Upper lobe of left lung (tissue), 6 donors: ENCODE results near the gene CXCL17. TPM values are rescaled to one million over a fixed set of nuclear protein-coding genes. Genes with fewer than 3 reads are reported as not detected.

Experiments used
- ATAC-seq, 2 donors: fragments of 200-7000 bp; cut with Tn5 transposase; one replicate each; pipeline ENCODE4 v1.9.1; 2022; ENCODE audit warnings: mild to moderate bottlenecking in 2 of 2, moderate library complexity in 2 of 2; ENCODE audit not compliant: low FRiP score in 2 of 2
- DNase-seq, 2 donors: peaks; one replicate each; pipeline ENCODE4 v3.0.0-alpha.2; 2019 to 2020
- H3K27ac ChIP-seq, 4 donors: fragments of 200-600 bp; sonication (generic); one replicate each; pipeline ENCODE4 v1.5.1; 2016 to 2019
- H3K27me3 ChIP-seq, 4 donors: fragments of 200-600 bp; sonication (generic); one replicate each; pipeline ENCODE4 v1.5.1; 2017 to 2019
- H3K36me3 ChIP-seq, 4 donors: fragments of 200-600 bp; sonication (generic); one replicate each; pipeline ENCODE4 v1.5.1; 2016 to 2019
- H3K4me1 ChIP-seq, 4 donors: fragments of 200-600 bp; sonication (generic); one replicate each; pipeline ENCODE4 v1.5.1; 2018 to 2019
- H3K4me3 ChIP-seq, 4 donors: fragments of 200-600 bp; sonication (generic); one replicate each; pipeline ENCODE4 v1.5.1; 2017 to 2019; ENCODE audit warnings: mild to moderate bottlenecking in 2 of 4, moderate library complexity in 1 of 4
- H3K9me3 ChIP-seq, 4 donors: fragments of 200-600 bp; sonication (generic); one replicate each; pipeline ENCODE4 v1.5.1; 2018 to 2019
- CTCF ChIP-seq, 6 experiments: fragments of 450-650 bp in 4 of 6; fragments of 200-600 bp in 2 of 6; sonication (generic) in 2 of 6; IDR thresholded peaks; one replicate each; pipeline ENCODE4 v1.5.1; 2016 to 2019; ENCODE audit warnings: antibody characterized with exemption in 6 of 6
- EP300 ChIP-seq, 4 donors: sonication (generic); formaldehyde crosslinking; IDR thresholded peaks; one replicate each; pipeline ENCODE4 v1.5.1; 2017; ENCODE audit warnings: antibody characterized with exemption in 4 of 4, control low read depth in 2 of 4
- POLR2A ChIP-seq, 4 donors: fragments of 450-650 bp; IDR thresholded peaks; one replicate each; pipeline ENCODE4 v1.5.1; 2016 to 2017; ENCODE audit warnings: antibody characterized with exemption in 4 of 4, mild to moderate bottlenecking in 2 of 4
- POLR2AphosphoS5 ChIP-seq, 2 donors: sonication (generic); formaldehyde crosslinking; IDR thresholded peaks; one replicate each; pipeline ENCODE4 v1.5.1; 2017; ENCODE audit warnings: antibody characterized with exemption in 2 of 2
- WGBS, 2 donors: methylation state at CpG; one replicate each; pipeline ENCODE4 v1.1.5; 2017 to 2018; 5-methylcytosine and 5-hydroxymethylcytosine counted together
- total RNA-seq, 6 donors: library from RNA; depleted of rRNA in 4 of 6; stranded (reverse); fragments of >200 nt in 4 of 6; gene quantifications; one replicate each; pipeline versions ENCODE4 v1.1.0 to v1.2.1, GENCODE V29; 2016 to 2021
- donor health status: DM: no; HTN: no; CAD: no; lungs with moderate emphysema.
- donor health status: DM: no; HTN: yes; CAD: no; lungs with severe emphysema.

Gene CXCL17
- total RNA-seq, 6 donors from 2014 or later, result 31.4 to 155 (median 92.3) TPM

DNA sequence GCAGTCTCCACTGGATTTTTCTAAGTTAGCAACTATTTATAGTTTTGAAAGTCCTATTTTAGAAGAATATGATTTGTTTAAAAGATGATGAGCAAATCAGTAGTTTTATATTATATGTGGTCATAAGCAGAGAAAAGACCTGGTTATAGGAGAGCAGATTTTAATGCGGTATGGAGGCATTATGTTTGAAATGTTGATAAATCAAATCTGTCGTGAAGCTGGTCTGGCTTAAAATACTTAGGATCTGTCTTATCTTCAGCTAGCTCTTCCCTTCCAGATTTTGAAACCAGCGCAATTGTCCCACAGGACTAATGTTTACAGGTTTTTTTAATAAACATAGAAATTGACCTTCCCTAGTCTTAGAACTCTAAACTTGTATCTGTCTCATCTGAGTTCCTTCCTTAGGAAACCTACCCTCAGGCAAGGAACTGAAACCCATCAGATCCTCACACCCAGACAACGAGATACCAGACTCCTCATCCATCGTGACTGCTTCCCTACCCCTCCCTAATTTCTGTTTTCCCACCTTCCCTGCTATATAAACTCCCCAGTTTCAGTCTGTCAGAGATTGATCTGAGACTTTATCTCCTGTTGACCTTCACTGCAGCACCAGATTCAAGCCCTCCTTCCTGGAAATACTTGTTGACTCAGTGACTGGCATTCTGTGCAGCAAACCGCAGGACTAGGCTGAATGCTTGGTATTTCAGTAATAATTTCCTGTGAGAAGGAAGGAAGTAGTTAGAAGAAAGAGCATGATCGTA lies 37.8 kb upstream of the CXCL17 start:
- Histone ChIP-seq H3K27me3 (no peaks in the 10 kb centered on the region), H3K4me3 (peak overlapping the region in 1 of 4 donors; percentile 7), H3K9me3 (no peaks in the 10 kb centered on the region), H3K36me3 (no peaks in the 10 kb centered on the region), H3K27ac (peak overlapping the region; percentile 48 to 71 (median 60)), H3K4me1 (peaks cover 0 to 16% (median 14%) of the 10 kb centered on the region in 4 donors)
- ATAC-seq (peak in 1 of 2 donors; percentile 50), DNase-seq (peak in 1 of 2 donors; percentile 58)
- TF ChIP-seq EP300 (IDR thresholded peaks at IDR 0.05) (no peak), POLR2AphosphoS5 (IDR thresholded peaks at IDR 0.05) (peak in 1 of 2 donors; percentile 41)
- WGBS, 2 donors, result 29 to 32% methylated on average over 7 of the region's 7 CpGs

GRCh38 chr19:42479736-42480135 lies 37.0 kb upstream of the CXCL17 start:
- no peak for ATAC-seq
- Histone ChIP-seq H3K27me3 (no peaks in the 10 kb centered on the region), H3K4me1 (peaks cover 0 to 16% (median 14%) of the 10 kb centered on the region in 4 donors), H3K36me3 (no peaks in the 10 kb centered on the region), H3K9me3 (no peaks in the 10 kb centered on the region), H3K27ac (peak overlapping the region in 2 of 4 donors; percentile 69 to 71), H3K4me3 (no peak overlapping the region)
- 92 to 93% methylated on average over 9 of the region's 9 CpGs for WGBS, 2 donors
- TF ChIP-seq POLR2A (IDR thresholded peaks at IDR 0.05) (no peak), POLR2AphosphoS5 (IDR thresholded peaks at IDR 0.05) (no peak), CTCF (IDR thresholded peaks at IDR 0.05) (no peak), EP300 (IDR thresholded peaks at IDR 0.05) (no peak)
- no peak for DNase-seq

DNA sequence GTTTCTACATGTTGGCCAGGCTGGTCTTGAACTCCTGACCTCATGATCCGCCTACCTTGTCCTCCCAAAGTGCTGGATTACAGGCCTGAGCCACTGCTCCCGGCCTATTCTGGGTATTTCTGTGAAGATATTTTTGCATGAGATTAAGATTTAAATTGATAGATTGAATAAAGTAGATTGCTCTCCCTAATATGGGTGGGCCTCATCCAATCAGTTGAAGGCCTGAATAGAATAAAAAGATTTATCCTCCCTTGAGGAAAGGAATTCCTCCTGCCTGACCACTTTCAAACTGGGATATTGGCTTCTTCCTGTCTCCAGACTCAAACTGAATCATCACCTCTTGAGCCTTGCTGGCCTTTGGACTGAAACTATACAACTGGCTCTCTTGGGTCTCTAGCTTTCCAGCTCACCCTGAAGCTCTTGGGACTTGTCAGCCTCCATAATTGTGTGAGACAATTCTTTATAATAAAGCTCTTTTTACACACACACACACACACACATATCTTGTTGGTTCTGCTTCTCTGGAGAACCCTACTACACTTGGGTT lies 36.1 kb upstream of the CXCL17 start:
- Histone ChIP-seq H3K4me1 (peaks cover 0 to 16% (median 14%) of the 10 kb centered on the region in 4 donors), H3K9me3 (no peaks in the 10 kb centered on the region), H3K27ac (no peak overlapping the region), H3K4me3 (no peak overlapping the region), H3K36me3 (no peaks in the 10 kb centered on the region), H3K27me3 (no peaks in the 10 kb centered on the region)
- ATAC-seq (no peak), DNase-seq (no peak)
- no peak for TF ChIP-seq CTCF (IDR thresholded peaks at IDR 0.05)
- no peak for TF ChIP-seq EP300 (IDR thresholded peaks at IDR 0.05)
- no peak for TF ChIP-seq POLR2AphosphoS5 (IDR thresholded peaks at IDR 0.05)
- TF ChIP-seq POLR2A (IDR thresholded peaks at IDR 0.05), result no peak
- WGBS, 2 donors, result 98 to 100% methylated on average over 2 of the region's 2 CpGs

DNA sequence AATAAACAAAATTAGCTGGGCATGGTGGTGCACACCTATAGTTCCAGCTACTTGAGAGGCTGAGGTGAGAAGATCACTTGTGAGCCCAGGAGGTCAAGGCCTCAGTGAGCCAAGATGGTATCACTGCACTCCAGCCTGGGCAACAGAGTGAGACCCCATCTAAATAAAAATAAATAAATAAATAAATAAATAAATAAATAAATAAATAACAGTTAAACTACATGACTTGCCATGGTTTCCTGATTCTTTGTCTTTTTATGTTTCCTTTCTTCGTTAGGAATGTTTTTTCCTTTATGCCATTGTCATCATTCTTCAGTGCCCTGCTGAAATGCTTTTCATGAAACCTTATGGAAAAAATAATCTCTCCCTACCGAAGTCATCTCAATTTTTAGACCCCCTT lies 35.2 kb upstream of the CXCL17 start:
- Histone ChIP-seq H3K36me3 (no peaks in the 10 kb centered on the region), H3K9me3 (no peaks in the 10 kb centered on the region), H3K27ac (no peak overlapping the region), H3K4me3 (no peak overlapping the region), H3K4me1 (peaks cover 0 to 16% (median 14%) of the 10 kb centered on the region in 4 donors), H3K27me3 (no peaks in the 10 kb centered on the region)
- WGBS, 2 donors, result 80 to 84% methylated on average over 2 of the region's 2 CpGs
- ATAC-seq (no peak), DNase-seq (no peak)
- TF ChIP-seq EP300 (IDR thresholded peaks at IDR 0.05), result no peak
- no peak for TF ChIP-seq CTCF (IDR thresholded peaks at IDR 0.05)
- TF ChIP-seq POLR2A (IDR thresholded peaks at IDR 0.05), result no peak
- TF ChIP-seq POLR2AphosphoS5 (IDR thresholded peaks at IDR 0.05), result no peak

- H3K9me3 ChIP-seq, result no peaks in the 10 kb centered on the region
- H3K4me3 ChIP-seq, result no peak overlapping the region
- TF ChIP-seq EP300 (IDR thresholded peaks at IDR 0.05) (no peak), POLR2A (IDR thresholded peaks at IDR 0.05) (no peak)
- no peaks in the 10 kb centered on the region for H3K36me3 ChIP-seq
- DNase-seq (no peak), ATAC-seq (no peak)
- H3K4me1 ChIP-seq, result peaks cover 0 to 16% (median 14%) of the 10 kb centered on the region in 4 donors
- WGBS, 2 donors, result 95 to 97% methylated on average over 2 of the region's 2 CpGs
- no peaks in the 10 kb centered on the region for H3K27me3 ChIP-seq
- H3K27ac ChIP-seq, result no peak overlapping the region
These were observed 34.4 kb upstream of the CXCL17 start for GRCh38 chr19:42477117-42477516.
